CD4-positive, alpha-beta T cell (primary cell): ENCODE measurements around the gene HAUS8. TPM values are rescaled to one million over a fixed set of nuclear protein-coding genes. Genes with fewer than 3 reads are reported as not detected.

Source experiments
- ATAC-seq: fragments of 200-7000 bp; cut with Tn5 transposase; one replicate; pipeline ENCODE4 v1.10.0; 2022; ENCODE audit warnings: mild to moderate bottlenecking; ENCODE audit not compliant: poor library complexity
- CTCF ChIA-PET: fragments of 350-600 bp; sonication (Branson Sonifier 250); formaldehyde crosslinking; loops from one replicate; lab custom pipeline; 2021; ENCODE audit warnings: antibody characterized with exemption, inconsistent platforms; lab: Charles Lee
- POLR2A ChIA-PET: fragments of 350-600 bp; sonication (Branson Sonifier 250); formaldehyde crosslinking; loops from one replicate; lab custom pipeline; 2021; ENCODE audit warnings: antibody characterized with exemption, inconsistent platforms; lab: Charles Lee
- DNase-seq, 14 experiments: peaks; one replicate each; pipeline ENCODE4 v3.0.0-alpha.2; 2013 to 2020; ENCODE audit warnings: mixed read lengths in 2 of 14
- H3K27ac ChIP-seq, 2 donors: one replicate each; pipeline versions ENCODE4 v1.5.1 to v1.7.0; 2013; ENCODE audit warnings: low read length in 2 of 2, low read depth in 1 of 2, mild to moderate bottlenecking in 1 of 2
- H3K27me3 ChIP-seq, 2 experiments: 1 replicate in 1 of 2; 2 replicates in 1 of 2; pipeline versions ENCODE4 v1.6.1 to v1.7.0; 2013; ENCODE audit warnings: low read length in 2 of 2, control low read depth in 1 of 2, mild to moderate bottlenecking in 1 of 2, moderate library complexity in 1 of 2; ENCODE audit not compliant: insufficient read depth in 2 of 2, control insufficient read depth in 1 of 2
- H3K36me3 ChIP-seq: one replicate; pipeline ENCODE4 v1.6.1; 2013; ENCODE audit warnings: low read length, control low read depth; ENCODE audit not compliant: insufficient read depth
- H3K4me1 ChIP-seq: one replicate; pipeline ENCODE4 v1.6.1; 2013; ENCODE audit warnings: low read length, control low read depth; ENCODE audit not compliant: insufficient read depth
- H3K4me3 ChIP-seq: one replicate; pipeline ENCODE4 v1.5.1; 2013; ENCODE audit warnings: mild to moderate bottlenecking, low read length, moderate library complexity
- H3K9me3 ChIP-seq, 2 experiments: 1 replicate in 1 of 2; 2 replicates in 1 of 2; pipeline versions ENCODE4 v1.6.1 to v1.7.0; 2013; ENCODE audit warnings: low read length in 2 of 2, mild to moderate bottlenecking in 2 of 2, control low read depth in 1 of 2, moderate library complexity in 1 of 2; ENCODE audit not compliant: control insufficient read depth in 1 of 2, insufficient read depth in 1 of 2
- H3K27ac Mint-ChIP-seq: one replicate; pipeline ENCODE4 v1.8.0; 2020; ENCODE audit warnings: mixed read lengths
- H3K27me3 Mint-ChIP-seq: one replicate; pipeline ENCODE4 v1.8.0; 2021; ENCODE audit warnings: mixed read lengths
- H3K36me3 Mint-ChIP-seq: one replicate; pipeline ENCODE4 v1.8.0; 2021; ENCODE audit warnings: low read depth, mixed read lengths
- H3K4me1 Mint-ChIP-seq: one replicate; pipeline ENCODE4 v1.8.0; 2021; ENCODE audit warnings: low read depth, mixed read lengths
- H3K4me3 Mint-ChIP-seq: one replicate; pipeline ENCODE4 v1.8.0; 2020; ENCODE audit warnings: mild to moderate bottlenecking, mixed read lengths
- H3K9me3 Mint-ChIP-seq: one replicate; pipeline ENCODE4 v1.8.0; 2020; ENCODE audit warnings: mixed read lengths
- intact Hi-C, 2 experiments: fragments of 100-400 bp; cut with DNase I in 1 of 2; cut with micrococcal nuclease in 1 of 2; formaldehyde crosslinking; loops; one replicate each; pipeline versions ENCODE4 v1.15.1 to v1.9.0; 2023 to 2025; cut with DNase I, micrococcal nuclease
- total RNA-seq, 174 experiments: library from RNA in 2 of 174; stranded (reverse) in 2 of 174; gene quantifications; one replicate each; pipeline ENCODE4 v1.2.3 and lab custom pipeline; 2021 to 2026
- TF ChIP-seq, protein P1 (sequence below): fragments of 200-600 bp; IDR thresholded peaks from one replicate; pipeline ENCODE4 v1.8.0; 2022; ENCODE audit warnings: antibody characterized with exemption, mild to moderate bottlenecking

HAUS8 gene
- total RNA-seq, 2 experiments from 2014 or later = 20.6 to 20.7 TPM

DNA sequence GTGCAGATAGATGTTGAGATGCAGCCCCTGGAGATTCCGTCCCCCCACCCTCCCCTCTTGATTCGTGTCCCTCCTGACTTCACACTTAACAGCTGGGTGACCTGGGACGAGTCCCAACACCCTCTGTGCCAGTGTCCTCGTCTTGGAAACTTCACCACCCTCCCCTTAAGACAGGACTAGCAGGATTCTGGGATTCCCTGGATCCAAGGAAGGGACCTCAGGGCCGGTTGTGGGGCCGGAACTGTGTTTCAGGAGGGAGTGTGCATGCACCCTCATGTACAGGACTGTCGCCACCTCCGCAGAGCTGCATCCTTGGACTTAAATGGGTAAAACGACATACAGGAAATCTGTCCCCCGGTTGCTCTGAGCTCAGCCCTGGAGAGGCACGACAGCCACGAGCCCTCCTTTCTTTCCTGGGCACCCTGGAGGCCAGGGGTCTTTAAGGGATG, 1.3 kb upstream of the HAUS8 start:
- intact Hi-C loops = loop anchor here in 1 of 2 experiments (5.0 kb wide), 1 partner anchor 151 kb away; the partner anchor contains the start of gene OCEL1
- Mint-ChIP-seq H3K4me3 (peak overlapping the region; percentile 99), H3K36me3 (peaks cover 48% of the 10 kb centered on the region), H3K4me1 (peaks cover 65% of the 10 kb centered on the region), H3K27ac (peak overlapping the region; percentile 92), H3K9me3 (no peaks in the 10 kb centered on the region), H3K27me3 (no peaks in the 10 kb centered on the region)
- CTCF ChIA-PET = interaction anchor here (1.2 kb wide), 1 partner anchor 49 kb away, joined by 5 read pairs; no protein-coding TSS in a partner anchor
- Histone ChIP-seq H3K4me3 (peak overlapping the region; percentile 92), H3K27ac (peak overlapping the region in 1 of 2 donors; percentile 36), H3K9me3 (no peaks in the 10 kb centered on the region), H3K36me3 (peaks cover 5% of the 10 kb centered on the region), H3K27me3 (no peaks in the 10 kb centered on the region), H3K4me1 (peaks cover 63% of the 10 kb centered on the region)
- TF ChIP-seq, protein P1, sequence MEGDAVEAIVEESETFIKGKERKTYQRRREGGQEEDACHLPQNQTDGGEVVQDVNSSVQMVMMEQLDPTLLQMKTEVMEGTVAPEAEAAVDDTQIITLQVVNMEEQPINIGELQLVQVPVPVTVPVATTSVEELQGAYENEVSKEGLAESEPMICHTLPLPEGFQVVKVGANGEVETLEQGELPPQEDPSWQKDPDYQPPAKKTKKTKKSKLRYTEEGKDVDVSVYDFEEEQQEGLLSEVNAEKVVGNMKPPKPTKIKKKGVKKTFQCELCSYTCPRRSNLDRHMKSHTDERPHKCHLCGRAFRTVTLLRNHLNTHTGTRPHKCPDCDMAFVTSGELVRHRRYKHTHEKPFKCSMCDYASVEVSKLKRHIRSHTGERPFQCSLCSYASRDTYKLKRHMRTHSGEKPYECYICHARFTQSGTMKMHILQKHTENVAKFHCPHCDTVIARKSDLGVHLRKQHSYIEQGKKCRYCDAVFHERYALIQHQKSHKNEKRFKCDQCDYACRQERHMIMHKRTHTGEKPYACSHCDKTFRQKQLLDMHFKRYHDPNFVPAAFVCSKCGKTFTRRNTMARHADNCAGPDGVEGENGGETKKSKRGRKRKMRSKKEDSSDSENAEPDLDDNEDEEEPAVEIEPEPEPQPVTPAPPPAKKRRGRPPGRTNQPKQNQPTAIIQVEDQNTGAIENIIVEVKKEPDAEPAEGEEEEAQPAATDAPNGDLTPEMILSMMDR = no peak
- POLR2A ChIA-PET = interaction anchor here (0.6 to 4.4 kb wide), 7 partner anchors 48 to 839 kb away, joined by 3 to 88 read pairs (median 4); partner anchors contain the start of genes OCEL1 and USE1
- ATAC-seq = no peak
- peak in 8 of 14 experiments; percentile 16 to 52 (median 44) for DNase-seq

GRCh38 chr19:17075864-17076542, 751 bp upstream of the HAUS8 start:
- Mint-ChIP-seq H3K36me3 (peaks cover 53% of the 10 kb centered on the region), H3K9me3 (no peaks in the 10 kb centered on the region), H3K27ac (peak overlapping the region; percentile 92), H3K27me3 (no peaks in the 10 kb centered on the region), H3K4me1 (peaks cover 68% of the 10 kb centered on the region), H3K4me3 (peak overlapping the region; percentile 99)
- H3K4me3 ChIP-seq = peak overlapping the region; percentile 92
- TF ChIP-seq, protein P1 = no peak
- peak in 13 of 14 experiments; percentile 13 to 73 (median 32) for DNase-seq
- CTCF ChIA-PET = interaction anchor here (1.2 kb wide), 1 partner anchor 49 kb away, joined by 5 read pairs; no protein-coding TSS in a partner anchor
- no peaks in the 10 kb centered on the region for H3K9me3 ChIP-seq
- H3K36me3 ChIP-seq = peaks cover 9% of the 10 kb centered on the region
- intact Hi-C loops = loop anchor here (1.0 to 5.0 kb wide), 8 partner anchors 49 to 393 kb away; partner anchors contain the start of genes OCEL1 (in 2 of the 2), BABAM1 (in 1 of the 2) and USE1 (in 1 of the 2)
- H3K4me1 ChIP-seq = peaks cover 63% of the 10 kb centered on the region
- H3K27me3 ChIP-seq = no peaks in the 10 kb centered on the region
- POLR2A ChIA-PET = interaction anchor here (0.6 to 4.4 kb wide), 10 partner anchors 49 to 1203 kb away, joined by 3 to 88 read pairs (median 5); partner anchors contain the start of genes BABAM1, OCEL1 and USE1
- peak overlapping the region; percentile 36 to 68 for H3K27ac ChIP-seq
- no peak for ATAC-seq

- Mint-ChIP-seq H3K4me1 (peaks cover 65% of the 10 kb centered on the region), H3K27me3 (no peaks in the 10 kb centered on the region), H3K36me3 (peaks cover 59% of the 10 kb centered on the region), H3K9me3 (no peaks in the 10 kb centered on the region), H3K27ac (peak overlapping the region; percentile 92), H3K4me3 (peak overlapping the region; percentile 100)
- H3K4me1 ChIP-seq = peaks cover 52% of the 10 kb centered on the region
- ATAC-seq (no peak), DNase-seq (no peak)
- CTCF ChIA-PET = interaction anchor here (1.4 kb wide), 1 partner anchor 109 kb away, joined by 6 read pairs; no protein-coding TSS in a partner anchor
- H3K36me3 ChIP-seq = peaks cover 14% of the 10 kb centered on the region
- peak overlapping the region; percentile 80 for H3K27ac ChIP-seq
- POLR2A ChIA-PET = interaction anchor here (0.9 to 4.4 kb wide), 9 partner anchors 13 to 235 kb away, joined by 3 to 88 read pairs (median 5); partner anchors contain the start of genes BABAM1, DDA1 and USE1
- no peaks in the 10 kb centered on the region for H3K27me3 ChIP-seq
- H3K4me3 ChIP-seq = peak overlapping the region; percentile 76
- TF ChIP-seq, protein P1 = no peak
- H3K9me3 ChIP-seq = no peaks in the 10 kb centered on the region
- intact Hi-C loops = loop anchor here (1.0 to 5.0 kb wide), 8 partner anchors 51 to 394 kb away; partner anchors contain the start of genes OCEL1 (in 2 of the 2), BABAM1 (in 1 of the 2) and USE1 (in 1 of the 2)
These were observed 618 bp downstream of the HAUS8 start for GRCh38 chr19:17074634-17075034.
